IPS DF 4.7 (cell line): Measurements from ENCODE around the gene FHAD1.

Experiments used
- DNase-seq: peaks from one replicate; pipeline ENCODE4 v3.0.0-alpha.2; 2013; ENCODE audit warnings: low spot score; ENCODE audit errors: extremely low read depth

Gene FHAD1

GRCh38 chr1:15344800-15345704 is 98.0 kb downstream of the FHAD1 start:
- no peak for DNase-seq

- no peak for DNase-seq
These were observed 98.8 kb downstream of the FHAD1 start for GRCh38 chr1:15345705-15346345.

GRCh38 chr1:15346346-15347030 is 99.5 kb downstream of the FHAD1 start:
- no peak for DNase-seq

- DNase-seq: no peak
These were observed 100.2 kb downstream of the FHAD1 start for GRCh38 chr1:15347182-15347581.

- DNase-seq: no peak
These were observed 101.6 kb downstream of the FHAD1 start for GRCh38 chr1:15348648-15349047.

GRCh38 chr1:15349133-15349532 is 102.1 kb downstream of the FHAD1 start:
- DNase-seq: no peak

- DNase-seq: no peak
These were observed 103.1 kb downstream of the FHAD1 start for GRCh38 chr1:15350151-15350550.

- DNase-seq: no peak
These were observed 103.7 kb downstream of the FHAD1 start for GRCh38 chr1:15350551-15351200.

GRCh38 chr1:15351310-15351709 is 104.3 kb downstream of the FHAD1 start:
- no peak for DNase-seq

GRCh38 chr1:15352128-15352957 is 105.3 kb downstream of the FHAD1 start:
- no peak for DNase-seq

- DNase-seq: no peak
These were observed 107.0 kb downstream of the FHAD1 start for GRCh38 chr1:15353839-15354579.

GRCh38 chr1:15354580-15354965 is 107.5 kb downstream of the FHAD1 start:
- DNase-seq: no peak

GRCh38 chr1:15355968-15356625 is 109.1 kb downstream of the FHAD1 start:
- DNase-seq: no peak

GRCh38 chr1:15357612-15358207 is 110.7 kb downstream of the FHAD1 start:
- DNase-seq: no peak

GRCh38 chr1:15358565-15359133 is 111.6 kb downstream of the FHAD1 start:
- DNase-seq: no peak

- no peak for DNase-seq
These were observed 113.7 kb downstream of the FHAD1 start for GRCh38 chr1:15360700-15361099.

GRCh38 chr1:15362096-15362736 is 115.2 kb downstream of the FHAD1 start:
- DNase-seq: no peak

- no peak for DNase-seq
These were observed 115.7 kb downstream of the FHAD1 start for GRCh38 chr1:15362737-15363128.
